ENCODE measurements around the gene PDCD7.

DNA sequence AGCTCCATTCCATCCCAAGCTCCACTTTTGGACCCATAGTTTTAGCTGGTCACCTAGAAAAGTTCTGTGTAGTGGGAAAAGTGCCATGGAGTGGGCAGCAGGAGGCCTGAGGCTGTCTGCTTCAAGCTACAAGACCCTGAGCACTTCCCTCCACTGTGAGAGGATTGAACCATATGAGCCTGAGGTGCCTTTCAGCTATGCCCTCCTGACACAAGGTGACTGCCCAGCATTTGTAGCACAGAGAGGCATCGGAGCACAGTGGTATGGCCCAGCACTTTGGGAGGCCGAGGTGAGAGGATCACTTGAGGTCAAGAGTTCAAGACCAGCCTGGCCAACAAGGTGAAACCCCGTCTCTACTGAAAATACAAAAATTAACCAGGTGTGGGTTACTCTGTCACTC lies 61.0 kb downstream of the PDCD7 start:
- TF ChIP-seq, protein P1, sequence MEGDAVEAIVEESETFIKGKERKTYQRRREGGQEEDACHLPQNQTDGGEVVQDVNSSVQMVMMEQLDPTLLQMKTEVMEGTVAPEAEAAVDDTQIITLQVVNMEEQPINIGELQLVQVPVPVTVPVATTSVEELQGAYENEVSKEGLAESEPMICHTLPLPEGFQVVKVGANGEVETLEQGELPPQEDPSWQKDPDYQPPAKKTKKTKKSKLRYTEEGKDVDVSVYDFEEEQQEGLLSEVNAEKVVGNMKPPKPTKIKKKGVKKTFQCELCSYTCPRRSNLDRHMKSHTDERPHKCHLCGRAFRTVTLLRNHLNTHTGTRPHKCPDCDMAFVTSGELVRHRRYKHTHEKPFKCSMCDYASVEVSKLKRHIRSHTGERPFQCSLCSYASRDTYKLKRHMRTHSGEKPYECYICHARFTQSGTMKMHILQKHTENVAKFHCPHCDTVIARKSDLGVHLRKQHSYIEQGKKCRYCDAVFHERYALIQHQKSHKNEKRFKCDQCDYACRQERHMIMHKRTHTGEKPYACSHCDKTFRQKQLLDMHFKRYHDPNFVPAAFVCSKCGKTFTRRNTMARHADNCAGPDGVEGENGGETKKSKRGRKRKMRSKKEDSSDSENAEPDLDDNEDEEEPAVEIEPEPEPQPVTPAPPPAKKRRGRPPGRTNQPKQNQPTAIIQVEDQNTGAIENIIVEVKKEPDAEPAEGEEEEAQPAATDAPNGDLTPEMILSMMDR (conservative IDR thresholded peaks at IDR 0.05; ENCODE audit: low read length): no peak
- no peak for TF ChIP-seq EZH2phosphoT487 (IDR thresholded peaks at IDR 0.05; ENCODE audit: borderline replicate concordance)

Measured in Loucy (cell line).